Erythroblast (primary cell): ENCODE measurements around the gene DLGAP4.

Experiments used
- DNase-seq, 2 experiments: peaks; one replicate each; lab custom pipeline; 2025; lab: John Stamatoyannopoulos, UW
- GATA1 ChIP-seq: IDR thresholded peaks from 2 replicates; pipeline ENCODE4 v1.6.1; 2011; ENCODE audit warnings: low read depth, mild to moderate bottlenecking, control low read depth, low read length, moderate library complexity
- POLR2A ChIP-seq: IDR thresholded peaks from 2 replicates; pipeline ENCODE4 v1.6.1; 2011; ENCODE audit warnings: mild to moderate bottlenecking, low read length

The DLGAP4 gene

DNA sequence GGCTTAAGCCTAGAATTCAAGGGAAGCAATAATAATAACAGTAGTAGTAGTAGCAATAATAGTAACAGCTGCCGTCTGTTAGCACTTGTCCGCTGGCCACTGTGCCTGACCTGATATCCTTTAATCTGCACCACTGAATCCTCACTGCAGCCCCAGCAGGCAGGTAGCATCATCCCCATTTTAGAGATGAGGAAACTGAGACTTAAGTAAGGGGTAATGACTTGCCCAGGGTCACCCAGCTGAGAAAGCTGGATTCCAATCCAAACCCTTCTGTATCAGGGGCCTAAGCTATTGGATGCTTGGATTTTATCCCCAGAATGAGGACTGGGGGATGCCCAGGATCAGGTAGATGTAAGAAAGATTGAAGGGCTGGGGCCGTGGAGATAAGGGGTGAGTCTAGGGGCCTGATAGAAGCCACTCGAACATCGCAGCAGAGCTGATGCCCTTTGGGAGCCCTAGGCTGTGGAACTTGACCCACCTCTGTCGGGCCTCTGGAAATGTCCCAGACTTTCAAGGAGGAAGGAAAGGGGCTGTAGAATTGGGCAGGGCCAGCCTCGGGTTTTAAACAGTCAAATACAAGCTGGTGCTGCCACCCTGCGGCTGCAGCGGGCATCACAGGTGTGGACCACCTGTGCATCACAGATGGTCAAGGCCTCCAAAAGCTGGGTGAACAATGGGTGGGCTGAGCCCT, 133.0 kb downstream of the DLGAP4 start:
- peak; percentile 47 to 67 for DNase-seq
- TF ChIP-seq POLR2A (no peak), GATA1 (no peak)

DNA sequence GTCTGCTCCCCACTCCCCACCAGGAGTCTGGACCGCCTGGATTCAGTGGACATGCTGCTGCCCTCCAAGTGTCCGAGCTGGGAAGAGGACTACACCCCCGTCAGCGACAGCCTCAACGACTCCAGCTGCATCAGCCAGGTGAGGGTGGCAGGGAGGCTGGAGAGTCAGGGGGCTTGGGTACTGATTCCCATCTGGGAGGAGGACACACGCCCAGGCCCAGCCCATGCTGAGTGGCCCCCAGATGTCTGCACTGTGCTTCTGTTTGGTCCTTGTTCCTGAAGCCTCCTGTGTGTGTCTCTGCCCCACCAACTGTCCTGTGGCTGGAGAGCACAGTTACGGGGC, 133.6 kb downstream of the DLGAP4 start:
- TF ChIP-seq POLR2A (no peak), GATA1 (no peak)
- no peak for DNase-seq

DNA sequence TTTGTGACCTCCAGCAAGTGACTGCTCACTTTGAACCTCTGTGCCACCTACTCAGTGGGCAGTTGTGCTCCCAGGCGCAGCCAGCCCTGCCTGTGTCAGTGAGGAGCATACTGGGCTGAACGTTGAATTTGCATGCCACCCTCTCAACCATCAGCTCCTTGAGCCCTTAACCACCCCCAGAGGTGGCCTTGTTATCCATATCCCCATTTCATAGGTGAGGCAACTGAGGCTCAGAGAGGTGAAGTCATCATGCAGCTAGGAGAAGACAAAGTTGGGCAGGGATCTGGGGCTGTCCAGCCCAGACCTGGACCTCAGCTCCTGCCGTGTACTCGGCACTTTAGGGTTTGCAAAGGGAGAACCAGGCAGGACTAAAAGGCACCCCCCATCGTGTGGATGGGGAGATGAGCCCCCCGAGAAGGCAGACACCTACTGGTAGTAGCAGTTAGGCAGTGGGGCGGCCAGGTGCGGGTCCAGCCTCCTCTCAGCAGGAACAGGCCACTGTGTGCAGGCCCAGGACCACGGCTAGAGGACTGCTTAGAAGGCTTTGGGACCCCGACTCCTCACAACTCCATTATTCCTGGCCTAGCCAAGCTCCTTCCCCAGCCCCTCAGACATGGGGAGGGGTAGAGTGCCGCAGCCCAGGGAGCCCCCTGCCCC, 134.4 kb downstream of the DLGAP4 start:
- TF ChIP-seq GATA1 (no peak), POLR2A (no peak)
- no peak for DNase-seq

- TF ChIP-seq POLR2A (no peak), GATA1 (no peak)
- DNase-seq, result no peak
Observed at GRCh38 chr20:36441027-36441414, 134.9 kb downstream of the DLGAP4 start.

GRCh38 chr20:36441416-36441815, 135.3 kb downstream of the DLGAP4 start:
- TF ChIP-seq POLR2A (no peak), GATA1 (no peak)
- no peak for DNase-seq

GRCh38 chr20:36445847-36446246, 139.7 kb downstream of the DLGAP4 start:
- TF ChIP-seq GATA1 (no peak), POLR2A (no peak)
- no peak for DNase-seq

- TF ChIP-seq GATA1 (no peak), POLR2A (no peak)
- DNase-seq, result no peak
Observed at GRCh38 chr20:36446557-36446956, 140.4 kb downstream of the DLGAP4 start.

- no peak for DNase-seq
- TF ChIP-seq POLR2A, result no peak
- TF ChIP-seq GATA1, result no peak
Observed at GRCh38 chr20:36447101-36447500, 141.0 kb downstream of the DLGAP4 start.

- TF ChIP-seq GATA1, result no peak
- TF ChIP-seq POLR2A, result no peak
- DNase-seq, result no peak
Observed at GRCh38 chr20:36449663-36450062, 143.5 kb downstream of the DLGAP4 start.

DNA sequence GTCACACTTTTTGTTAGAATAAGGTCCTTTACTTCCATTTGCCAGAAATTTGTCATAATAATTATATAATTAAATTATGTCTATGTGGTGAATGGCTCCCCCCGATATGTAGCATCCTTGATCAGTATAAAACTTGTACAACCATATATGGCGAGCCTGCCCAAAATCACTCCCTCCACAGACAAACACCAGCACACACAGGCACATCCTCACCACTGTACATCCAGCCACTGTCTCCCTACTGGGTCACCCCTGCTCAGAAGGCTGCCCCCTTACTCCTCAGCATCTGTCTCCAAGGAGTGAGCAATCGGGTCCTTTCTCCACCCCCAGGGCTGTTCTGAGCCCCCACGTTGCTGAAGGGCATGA, 148.2 kb downstream of the DLGAP4 start:
- no peak for TF ChIP-seq GATA1
- no peak for TF ChIP-seq POLR2A

GRCh38 chr20:36454698-36455427, 148.7 kb downstream of the DLGAP4 start:
- TF ChIP-seq POLR2A, result no peak
- TF ChIP-seq GATA1, result no peak
- no peak for DNase-seq

More for the DNA sequence above, 148.2 kb downstream of the DLGAP4 start:
- DNase-seq, result no peak

GRCh38 chr20:36455972-36456625, 150.0 kb downstream of the DLGAP4 start:
- no peak for TF ChIP-seq GATA1
- no peak for TF ChIP-seq POLR2A
- no peak for DNase-seq

DNA sequence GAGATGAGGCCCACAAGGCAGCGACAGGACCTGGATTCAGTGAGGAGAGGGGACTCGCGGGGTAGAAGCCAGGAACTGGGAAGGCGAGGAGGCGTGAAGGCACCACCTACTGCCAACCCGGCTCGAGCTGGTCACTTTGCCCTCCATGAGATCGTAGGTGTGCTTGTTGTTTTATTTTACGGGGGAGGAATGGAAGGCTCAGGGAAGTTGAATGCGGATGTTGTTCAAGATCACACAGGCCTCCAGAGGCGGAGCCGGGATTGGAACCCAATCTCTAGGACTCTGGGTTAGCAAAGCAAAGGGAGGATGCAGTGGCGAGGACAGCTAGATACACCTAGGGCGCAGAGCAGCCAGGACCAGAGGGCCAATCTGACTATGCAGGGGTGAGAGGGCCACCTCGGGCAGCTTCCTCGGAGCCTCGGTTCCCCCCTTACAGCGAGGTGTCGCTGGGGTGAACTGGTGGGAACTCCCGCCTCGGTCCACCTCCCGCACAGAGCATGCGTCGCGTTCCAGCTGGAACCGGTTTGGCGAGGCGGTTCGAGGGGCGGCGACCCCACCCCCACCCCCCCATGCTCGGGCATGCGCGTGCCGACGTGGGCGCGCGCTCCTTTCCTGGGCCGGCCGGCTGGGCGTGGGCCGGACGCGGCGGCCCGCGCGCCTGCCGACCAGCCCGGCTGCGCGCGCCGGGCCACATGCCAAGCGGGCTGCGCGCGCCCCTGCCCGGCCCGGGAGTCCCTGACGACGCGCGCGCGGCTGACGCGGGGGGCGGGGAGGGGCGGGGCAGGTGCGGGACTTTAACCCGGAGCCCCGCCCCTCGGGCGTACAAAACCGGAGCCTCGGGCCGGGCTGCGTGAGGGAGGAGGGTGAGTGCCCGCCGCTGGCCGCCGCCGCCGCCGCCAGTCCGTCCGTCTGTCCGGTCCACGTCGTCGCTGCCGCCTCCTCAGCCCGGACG, 154.8 kb downstream of the DLGAP4 start:
- peak; percentile 44 for TF ChIP-seq POLR2A
- no peak for TF ChIP-seq GATA1
- peak; percentile 91 to 96 for DNase-seq
